ENCODE measurements around the gene EPB41L2.

GRCh38 chr6:130944486-130944885, 118.6 kb downstream of the EPB41L2 start:
- TF ChIP-seq EZH2 (IDR thresholded peaks at IDR 0.05) = no peak
- no peak for TF ChIP-seq CTCF (IDR thresholded peaks at IDR 0.05)
